Activated naive CD4-positive, alpha-beta T cell treated with anti-CD3 and anti-CD28 coated beads, Interleukin-2, amount 50 U/mL, for 72 hours (primary cell): Measurements from ENCODE around the gene UNC79. TPM values are rescaled to one million over a fixed set of nuclear protein-coding genes. Genes with fewer than 3 reads are reported as not detected.

ENCODE experiments used
- ATAC-seq, 2 donors: fragments of 150-1000 bp; cut with Tn5 transposase; 2 replicates each; pipeline ENCODE4 v1.10.0; 2021; ENCODE audit warnings: mild to moderate bottlenecking in 2 of 2, moderate library complexity in 2 of 2
- DNase-seq, 2 donors: peaks; one replicate each; pipeline ENCODE4 v3.0.0; 2021 to 2022; ENCODE audit warnings: low spot score in 2 of 2
- H3K27ac Mint-ChIP-seq, 2 donors: one replicate each; pipeline ENCODE4 v1.8.0; 2022; ENCODE audit warnings: mild to moderate bottlenecking in 2 of 2, mixed read lengths in 2 of 2
- H3K36me3 Mint-ChIP-seq, 2 donors: one replicate each; pipeline ENCODE4 v1.8.0; 2022; ENCODE audit warnings: mixed read lengths in 2 of 2
- H3K9me3 Mint-ChIP-seq, 2 donors: one replicate each; pipeline ENCODE4 v1.8.0; 2022; ENCODE audit warnings: mixed read lengths in 2 of 2
- total RNA-seq, 2 donors: library from RNA; stranded (reverse); gene quantifications; one replicate each; pipeline ENCODE4 v1.2.3, GENCODE V29; 2022

UNC79 gene
- total RNA-seq, 2 donors from 2014 or later, result 0.02 TPM; not detected in 1

GRCh38 chr14:93669632-93670031 is 238.9 kb downstream of the UNC79 start:
- peaks cover 9 to 20% of the 10 kb centered on the region in 2 donors for H3K9me3 Mint-ChIP-seq
- peaks cover 2 to 9% of the 10 kb centered on the region in 2 donors for H3K36me3 Mint-ChIP-seq
- DNase-seq (no peak), ATAC-seq (no peak)
- H3K27ac Mint-ChIP-seq, result no peak overlapping the region

- H3K27ac Mint-ChIP-seq, result no peak overlapping the region
- no peak for DNase-seq
- H3K9me3 Mint-ChIP-seq, result no peaks in the 10 kb centered on the region
- H3K36me3 Mint-ChIP-seq, result no peaks in the 10 kb centered on the region
- no peak for ATAC-seq
These were observed 243.6 kb downstream of the UNC79 start for GRCh38 chr14:93674343-93674742.

- no peaks in the 10 kb centered on the region for H3K36me3 Mint-ChIP-seq
- no peaks in the 10 kb centered on the region for H3K9me3 Mint-ChIP-seq
- DNase-seq (no peak), ATAC-seq (no peak)
- H3K27ac Mint-ChIP-seq, result no peak overlapping the region
These were observed 244.9 kb downstream of the UNC79 start for GRCh38 chr14:93675651-93676050.

- ATAC-seq (no peak), DNase-seq (no peak)
- H3K36me3 Mint-ChIP-seq, result no peaks in the 10 kb centered on the region
- no peak overlapping the region for H3K27ac Mint-ChIP-seq
- H3K9me3 Mint-ChIP-seq, result no peaks in the 10 kb centered on the region
These were observed 245.7 kb downstream of the UNC79 start for GRCh38 chr14:93676416-93676958.

- ATAC-seq, result no peak
- Mint-ChIP-seq H3K36me3 (no peaks in the 10 kb centered on the region), H3K27ac (no peak overlapping the region), H3K9me3 (no peaks in the 10 kb centered on the region)
- DNase-seq, result no peak
These were observed 251.7 kb downstream of the UNC79 start for GRCh38 chr14:93682459-93682858.

- Mint-ChIP-seq H3K36me3 (no peaks in the 10 kb centered on the region), H3K27ac (no peak overlapping the region), H3K9me3 (no peaks in the 10 kb centered on the region)
- DNase-seq, result no peak
- no peak for ATAC-seq
These were observed 252.5 kb downstream of the UNC79 start for GRCh38 chr14:93683226-93683625.

- Mint-ChIP-seq H3K27ac (no peak overlapping the region), H3K9me3 (no peaks in the 10 kb centered on the region), H3K36me3 (no peaks in the 10 kb centered on the region)
- ATAC-seq (no peak), DNase-seq (no peak)
These were observed 254.6 kb downstream of the UNC79 start for GRCh38 chr14:93685121-93685895.

- Mint-ChIP-seq H3K9me3 (no peaks in the 10 kb centered on the region), H3K27ac (no peak overlapping the region), H3K36me3 (no peaks in the 10 kb centered on the region)
- ATAC-seq (no peak), DNase-seq (no peak)
These were observed 255.5 kb downstream of the UNC79 start for GRCh38 chr14:93686268-93686667.

- no peaks in the 10 kb centered on the region for H3K9me3 Mint-ChIP-seq
- H3K27ac Mint-ChIP-seq, result no peak overlapping the region
- no peaks in the 10 kb centered on the region for H3K36me3 Mint-ChIP-seq
- ATAC-seq (no peak), DNase-seq (no peak)
These were observed 257.5 kb downstream of the UNC79 start for GRCh38 chr14:93688239-93688666.

GRCh38 chr14:93688820-93689219 is 258.1 kb downstream of the UNC79 start:
- H3K27ac Mint-ChIP-seq, result peak overlapping the region in 1 of 2 donors; percentile 4
- no peaks in the 10 kb centered on the region for H3K36me3 Mint-ChIP-seq
- DNase-seq, result no peak
- H3K9me3 Mint-ChIP-seq, result no peaks in the 10 kb centered on the region
- no peak for ATAC-seq

GRCh38 chr14:93690146-93690545 is 259.4 kb downstream of the UNC79 start:
- ATAC-seq, result no peak
- H3K36me3 Mint-ChIP-seq, result no peaks in the 10 kb centered on the region

GRCh38 chr14:93691042-93691780 is 260.5 kb downstream of the UNC79 start:
- no peaks in the 10 kb centered on the region for H3K36me3 Mint-ChIP-seq
- DNase-seq (no peak), ATAC-seq (no peak)
- no peak overlapping the region for H3K27ac Mint-ChIP-seq
- H3K9me3 Mint-ChIP-seq, result no peaks in the 10 kb centered on the region

More at GRCh38 chr14:93690146-93690545, 259.4 kb downstream of the UNC79 start:
- H3K27ac Mint-ChIP-seq, result no peak overlapping the region
- H3K9me3 Mint-ChIP-seq, result no peaks in the 10 kb centered on the region
- DNase-seq, result no peak

GRCh38 chr14:93693914-93694313 is 263.2 kb downstream of the UNC79 start:
- H3K27ac Mint-ChIP-seq, result no peak overlapping the region
- DNase-seq (no peak), ATAC-seq (no peak)
- peaks cover under 1% of the 10 kb centered on the region in 2 donors for H3K9me3 Mint-ChIP-seq
- H3K36me3 Mint-ChIP-seq, result no peaks in the 10 kb centered on the region

GRCh38 chr14:93700928-93701327 is 270.2 kb downstream of the UNC79 start:
- no peak overlapping the region for H3K27ac Mint-ChIP-seq
- H3K36me3 Mint-ChIP-seq, result peaks cover 0 to 6% of the 10 kb centered on the region in 2 donors
- H3K9me3 Mint-ChIP-seq, result peaks cover 10 to 16% of the 10 kb centered on the region in 2 donors
- no peak for ATAC-seq
- no peak for DNase-seq

GRCh38 chr14:93701562-93701961 is 270.8 kb downstream of the UNC79 start:
- ATAC-seq, result no peak

GRCh38 chr14:93702946-93703345 is 272.2 kb downstream of the UNC79 start:
- DNase-seq (no peak), ATAC-seq (no peak)
- peaks cover 0 to 6% of the 10 kb centered on the region in 2 donors for H3K36me3 Mint-ChIP-seq
- peaks cover 10 to 16% of the 10 kb centered on the region in 2 donors for H3K9me3 Mint-ChIP-seq
- no peak overlapping the region for H3K27ac Mint-ChIP-seq

More at GRCh38 chr14:93701562-93701961, 270.8 kb downstream of the UNC79 start:
- no peak for DNase-seq
- no peak overlapping the region for H3K27ac Mint-ChIP-seq
- peaks cover 0 to 6% of the 10 kb centered on the region in 2 donors for H3K36me3 Mint-ChIP-seq
- peaks cover 10 to 16% of the 10 kb centered on the region in 2 donors for H3K9me3 Mint-ChIP-seq

- Mint-ChIP-seq H3K27ac (no peak overlapping the region), H3K36me3 (peaks cover 0 to 6% of the 10 kb centered on the region in 2 donors), H3K9me3 (peaks cover 9 to 15% of the 10 kb centered on the region in 2 donors)
- ATAC-seq (no peak), DNase-seq (no peak)
These were observed 273.2 kb downstream of the UNC79 start for GRCh38 chr14:93703941-93704340.
